ENCODE data around the gene HIKESHI. TPM values are rescaled to one million over a fixed set of nuclear protein-coding genes. Genes with fewer than 3 reads are reported as not detected.

The HIKESHI gene
- total RNA-seq, 2 donors from 2014 or later: 23.7 to 27.8 TPM

DNA sequence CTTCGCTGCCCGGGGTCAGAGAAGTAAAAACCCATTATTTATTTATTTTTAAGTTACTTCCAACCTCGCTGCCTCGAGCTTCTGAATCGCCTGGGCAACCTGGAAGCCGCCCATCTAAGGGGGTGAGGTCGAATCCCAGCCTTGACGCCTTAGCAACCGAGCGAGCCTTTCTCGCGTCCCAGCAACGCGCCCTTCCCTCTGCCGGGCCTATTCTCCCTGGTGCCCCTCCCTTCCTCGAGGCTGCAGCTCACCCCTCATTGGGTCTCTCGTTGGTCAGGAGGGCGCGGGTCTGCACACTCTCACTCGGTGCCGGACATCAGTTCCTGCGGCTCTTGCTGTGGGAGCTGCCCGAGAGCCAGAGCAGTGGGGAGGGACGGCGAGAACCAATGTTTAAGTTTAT lies 72.5 kb downstream of the HIKESHI start, which contains the start of gene CCDC81:
CCDC81 (plus strand) TSS at position 302 of the 400 bp plus-strand sequence. CDS start 277 bp downstream, outside the sequence.
- Histone ChIP-seq H3K27me3 (no peaks in the 10 kb centered on the region), H3K9me3 (no peaks in the 10 kb centered on the region), H3K36me3 (no peaks in the 10 kb centered on the region), H3K27ac (no peak within 1 kb of the TSS), H3K9ac (ENCODE audit: low read depth in 2 of 2, low read length in 2 of 2) (no peak within 1 kb of the TSS), H3K4me3 (no peak within 1 kb of the TSS), H3K4me1 (no peaks in the 10 kb centered on the region)
- DNase-seq: no peak
- no peak for TF ChIP-seq CTCF (IDR thresholded peaks at IDR 0.05)
- intact Hi-C loops (cut with DNase I): no loop called here

DNA sequence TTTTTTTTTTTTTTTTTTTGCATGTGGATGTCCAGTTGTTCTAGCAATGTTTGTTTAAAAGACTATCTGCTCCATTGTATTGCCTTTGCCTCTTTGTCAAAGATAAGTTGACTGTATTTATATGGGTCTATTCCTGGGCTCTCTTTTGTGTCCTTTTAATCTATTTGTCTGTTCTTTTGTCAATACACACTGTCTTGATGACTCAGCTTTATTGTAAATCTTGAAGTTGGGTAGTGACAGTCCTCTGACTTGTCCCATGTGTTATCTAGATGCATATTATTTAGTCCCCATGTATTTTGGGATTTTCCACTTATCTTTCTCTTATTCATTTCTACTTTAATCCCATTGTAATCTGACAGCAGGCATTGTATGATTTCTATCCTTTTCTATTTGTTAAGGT lies 75.9 kb downstream of the HIKESHI start:
- H3K9ac ChIP-seq (ENCODE audit: low read depth in 2 of 2, low read length in 2 of 2): no peak overlapping the region
- no peak for TF ChIP-seq CTCF (IDR thresholded peaks at IDR 0.05)
- no peak overlapping the region for H3K4me3 ChIP-seq
- no peak overlapping the region for H3K27ac ChIP-seq
- H3K36me3 ChIP-seq: no peaks in the 10 kb centered on the region
- intact Hi-C loops (cut with DNase I): no loop called here
- no peaks in the 10 kb centered on the region for H3K27me3 ChIP-seq
- no peaks in the 10 kb centered on the region for H3K9me3 ChIP-seq
- H3K4me1 ChIP-seq: no peaks in the 10 kb centered on the region
- DNase-seq: no peak

DNA sequence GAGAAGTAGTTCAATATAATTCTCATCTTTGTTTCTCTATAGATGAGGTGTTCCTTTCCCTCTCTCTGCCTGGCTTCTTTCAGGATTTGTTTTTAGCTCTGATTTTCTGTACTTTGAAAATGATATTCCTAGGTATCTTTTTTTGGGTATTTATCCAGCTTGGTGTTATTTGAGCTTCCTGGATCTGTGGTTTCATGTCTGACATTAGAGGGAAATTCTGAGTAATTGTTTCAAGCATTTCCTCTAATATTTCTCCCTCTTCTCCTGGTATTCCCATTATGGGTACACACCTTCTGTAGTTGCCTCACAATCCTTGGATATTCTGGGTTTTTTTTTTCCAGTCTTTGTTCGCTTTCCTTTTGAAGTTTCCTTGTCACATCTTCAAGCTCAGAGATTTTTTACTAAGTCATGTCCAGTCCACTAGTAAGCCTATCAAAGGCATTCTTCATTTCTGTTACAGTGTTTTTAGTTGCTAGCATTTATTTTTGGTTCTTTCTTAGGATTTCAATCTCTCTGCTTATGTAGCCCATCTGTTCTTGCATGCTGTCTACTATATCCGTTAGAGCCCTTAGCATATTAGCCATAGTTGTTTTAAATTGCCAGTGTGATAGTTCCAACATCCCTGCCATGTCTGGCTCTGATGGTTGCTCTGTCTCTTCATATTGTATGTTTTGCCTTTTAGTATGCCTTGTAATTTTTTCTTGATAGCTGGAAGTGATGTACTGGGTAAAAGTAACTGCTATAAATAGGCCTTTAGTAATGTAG lies 78.4 kb downstream of the HIKESHI start:
- no peak overlapping the region for H3K27ac ChIP-seq
- H3K36me3 ChIP-seq: no peaks in the 10 kb centered on the region
- no peak for TF ChIP-seq CTCF (IDR thresholded peaks at IDR 0.05)
- no peaks in the 10 kb centered on the region for H3K9me3 ChIP-seq
- H3K4me3 ChIP-seq: no peak overlapping the region
- no peak for DNase-seq
- intact Hi-C loops (cut with DNase I): no loop called here
- H3K9ac ChIP-seq (ENCODE audit: low read depth in 2 of 2, low read length in 2 of 2): no peak overlapping the region
- H3K4me1 ChIP-seq: no peaks in the 10 kb centered on the region
- H3K27me3 ChIP-seq: no peaks in the 10 kb centered on the region

DNA sequence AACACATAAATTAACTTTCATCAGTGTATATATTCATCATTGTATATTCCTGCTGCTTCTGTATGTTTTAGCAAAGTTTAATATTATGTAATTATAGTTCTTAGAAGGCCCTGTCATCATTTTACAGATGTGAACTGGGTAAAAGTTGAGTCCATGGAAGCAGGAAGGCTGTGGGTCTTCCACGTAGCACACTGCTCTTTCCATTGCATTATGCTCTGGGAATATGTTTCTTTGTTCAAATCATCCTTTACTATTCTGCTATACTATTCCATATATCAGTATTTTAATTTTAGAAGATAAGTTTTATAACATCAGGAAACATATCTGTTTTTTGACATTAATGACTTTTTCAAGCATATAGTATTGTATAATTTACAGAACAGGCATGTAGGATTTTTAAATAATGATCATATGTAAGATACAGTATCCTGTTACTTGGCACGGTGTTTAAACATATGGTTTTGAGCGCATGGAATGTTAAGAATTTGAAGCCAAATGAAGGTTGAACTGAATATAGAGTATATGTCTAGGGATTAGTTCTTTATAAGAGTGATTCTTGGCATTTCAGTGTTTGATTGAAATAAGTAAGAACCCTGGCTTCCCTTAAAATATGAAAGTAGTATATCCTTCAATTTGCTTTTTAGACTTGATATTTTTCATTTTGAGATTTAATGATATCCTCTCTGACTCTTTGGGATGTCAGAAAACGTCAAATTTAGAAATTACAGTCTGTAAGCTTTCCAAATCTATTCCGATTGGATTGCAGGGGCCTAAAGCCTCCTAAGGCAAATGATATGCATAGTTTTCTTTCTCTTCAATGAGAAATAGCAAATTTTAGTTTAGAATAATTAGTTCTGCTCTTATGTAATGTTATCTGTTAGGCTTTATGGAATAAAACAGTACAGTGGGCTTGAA lies 81.3 kb downstream of the HIKESHI start:
- DNase-seq: no peak
- no peak for TF ChIP-seq CTCF (IDR thresholded peaks at IDR 0.05)
- Histone ChIP-seq H3K9ac (ENCODE audit: low read depth in 2 of 2, low read length in 2 of 2) (no peak overlapping the region), H3K4me1 (no peaks in the 10 kb centered on the region), H3K27ac (no peak overlapping the region), H3K36me3 (no peaks in the 10 kb centered on the region), H3K4me3 (no peak overlapping the region), H3K27me3 (no peaks in the 10 kb centered on the region), H3K9me3 (no peaks in the 10 kb centered on the region)
- intact Hi-C loops (cut with DNase I): no loop called here

- intact Hi-C loops (cut with DNase I): no loop called here
- DNase-seq: no peak
- no peak overlapping the region for H3K27ac ChIP-seq
- no peaks in the 10 kb centered on the region for H3K27me3 ChIP-seq
- H3K9me3 ChIP-seq: no peaks in the 10 kb centered on the region
- H3K4me1 ChIP-seq: no peaks in the 10 kb centered on the region
- no peaks in the 10 kb centered on the region for H3K36me3 ChIP-seq
- no peak for TF ChIP-seq CTCF (IDR thresholded peaks at IDR 0.05)
- H3K9ac ChIP-seq (ENCODE audit: low read depth in 2 of 2, low read length in 2 of 2): no peak overlapping the region
- H3K4me3 ChIP-seq: no peak overlapping the region
These were observed 84.2 kb downstream of the HIKESHI start for GRCh38 chr11:86386283-86386682.
